Naive thymus-derived CD4-positive, alpha-beta T cell (primary cell): ENCODE data around the gene ZSWIM6. TPM values are rescaled to one million over a fixed set of nuclear protein-coding genes. Genes with fewer than 3 reads are reported as not detected.

Experiments used
- ATAC-seq: fragments of 150-1000 bp; cut with Tn5 transposase; 2 replicates; pipeline ENCODE4 v1.10.0; 2021; ENCODE audit warnings: mild to moderate bottlenecking, moderate library complexity
- CTCF ChIA-PET: fragments of 350-600 bp; sonication (Branson Sonifier 250); formaldehyde crosslinking; loops from one replicate; lab custom pipeline; 2021; ENCODE audit warnings: antibody characterized with exemption; lab: Charles Lee
- POLR2A ChIA-PET: fragments of 350-600 bp; sonication (Branson Sonifier 250); formaldehyde crosslinking; loops from one replicate; lab custom pipeline; 2021; ENCODE audit warnings: antibody characterized with exemption, inconsistent platforms; lab: Charles Lee
- DNase-seq, 9 donors: peaks; one replicate each; pipeline versions ENCODE4 v3.0.0 to v3.0.0-alpha.2; 2020 to 2022; ENCODE audit warnings: mixed read lengths in 1 of 9
- H3K27ac ChIP-seq: one replicate; pipeline ENCODE4 v1.7.0; 2013; ENCODE audit warnings: mild to moderate bottlenecking, low read depth, low read length, moderate library complexity
- H3K27me3 ChIP-seq, 2 donors: one replicate each; pipeline ENCODE4 v1.7.0; 2013; ENCODE audit warnings: low read length in 2 of 2, mild to moderate bottlenecking in 2 of 2, moderate library complexity in 2 of 2; ENCODE audit not compliant: control insufficient read depth in 2 of 2, insufficient read depth in 2 of 2
- H3K36me3 ChIP-seq, 3 experiments: 1 replicate in 2 of 3; 2 replicates in 1 of 3; pipeline ENCODE4 v1.7.0; 2013; ENCODE audit warnings: low read length in 3 of 3, mild to moderate bottlenecking in 3 of 3, moderate library complexity in 1 of 3; ENCODE audit not compliant: insufficient read depth in 3 of 3, control insufficient read depth in 2 of 3
- H3K4me1 ChIP-seq, 2 donors: one replicate each; pipeline ENCODE4 v1.7.0; 2013; ENCODE audit warnings: low read length in 2 of 2, mild to moderate bottlenecking in 2 of 2, moderate library complexity in 1 of 2; ENCODE audit not compliant: control insufficient read depth in 2 of 2, insufficient read depth in 2 of 2
- H3K4me3 ChIP-seq: 2 replicates; pipeline ENCODE4 v1.7.0; 2013; ENCODE audit warnings: mild to moderate bottlenecking, low read length
- H3K9me3 ChIP-seq, 3 experiments: 1 replicate in 2 of 3; 2 replicates in 1 of 3; pipeline ENCODE4 v1.7.0; 2013; ENCODE audit warnings: low read length in 3 of 3; ENCODE audit not compliant: control insufficient read depth in 2 of 3
- H3K27ac Mint-ChIP-seq, 9 donors: one replicate each; pipeline ENCODE4 v1.8.0; 2020 to 2022; ENCODE audit warnings: mixed read lengths in 9 of 9, mild to moderate bottlenecking in 8 of 9, moderate library complexity in 5 of 9, inconsistent platforms in 2 of 9
- H3K27me3 Mint-ChIP-seq, 5 donors: one replicate each; pipeline ENCODE4 v1.8.0; 2021 to 2022; ENCODE audit warnings: mixed read lengths in 5 of 5, mild to moderate bottlenecking in 1 of 5
- H3K36me3 Mint-ChIP-seq, 5 donors: one replicate each; pipeline ENCODE4 v1.8.0; 2020 to 2022; ENCODE audit warnings: mixed read lengths in 5 of 5, mild to moderate bottlenecking in 3 of 5, inconsistent platforms in 1 of 5
- H3K4me1 Mint-ChIP-seq, 7 donors: one replicate each; pipeline ENCODE4 v1.8.0; 2020 to 2022; ENCODE audit warnings: mixed read lengths in 7 of 7, mild to moderate bottlenecking in 3 of 7, inconsistent platforms in 1 of 7
- H3K4me3 Mint-ChIP-seq, 10 donors: one replicate each; pipeline ENCODE4 v1.8.0; 2020 to 2022; ENCODE audit warnings: mild to moderate bottlenecking in 10 of 10, mixed read lengths in 10 of 10, moderate library complexity in 6 of 10, inconsistent platforms in 2 of 10
- H3K9me3 Mint-ChIP-seq, 11 donors: one replicate each; pipeline ENCODE4 v1.8.0; 2020 to 2022; ENCODE audit warnings: mixed read lengths in 11 of 11, mild to moderate bottlenecking in 4 of 11, inconsistent platforms in 1 of 11, moderate library complexity in 1 of 11
- intact Hi-C, 2 donors: fragments of 100-400 bp; cut with micrococcal nuclease; formaldehyde crosslinking; loops; one replicate each; pipeline ENCODE4 v1.15.1; 2023
- polyA plus RNA-seq, 2 donors: library from polyadenylated mRNA; unstranded; fragments of 300-500 nt; fragmentation: Illumina TruSeq; gene quantifications; one replicate each; pipeline ENCODE4 v1.2.3, GENCODE V29; 2021
- total RNA-seq, 6 experiments: library from RNA in 5 of 6; stranded (reverse) in 5 of 6; gene quantifications; 1 replicate in 5 of 6; 2 replicates in 1 of 6; pipeline ENCODE4 v1.2.3 and lab custom pipeline; 2021 to 2026

ZSWIM6 gene
- total and polyA plus RNA-seq, 7 experiments from 2014 or later: 0.29 to 18.5 (median 8.2) TPM

GRCh38 chr5:61536922-61537321 lies 204.9 kb downstream of the ZSWIM6 start:
- Mint-ChIP-seq H3K4me1 (peaks cover 0 to 17% (median 10%) of the 10 kb centered on the region in 7 donors), H3K4me3 (no peak overlapping the region), H3K36me3 (peaks cover 33 to 72% (median 66%) of the 10 kb centered on the region in 5 donors), H3K9me3 (peaks cover 3 to 30% (median 8%) of the 10 kb centered on the region in 11 donors), H3K27me3 (no peaks in the 10 kb centered on the region), H3K27ac (no peak overlapping the region)
- ChIA-PET POLR2A (no interaction called here), CTCF (no interaction called here)
- H3K27me3 ChIP-seq: no peaks in the 10 kb centered on the region
- peaks cover 0 to 40% (median 10%) of the 10 kb centered on the region in 3 experiments for H3K36me3 ChIP-seq
- no peak overlapping the region for H3K27ac ChIP-seq
- ATAC-seq: no peak
- H3K9me3 ChIP-seq: peaks cover 0 to 4% (median 0%) of the 10 kb centered on the region in 3 experiments
- intact Hi-C loops: no loop called here
- no peak overlapping the region for H3K4me3 ChIP-seq
- H3K4me1 ChIP-seq: peaks cover 0 to 9% of the 10 kb centered on the region in 2 donors
- DNase-seq: no peak

- H3K36me3 Mint-ChIP-seq: peaks cover 33 to 74% (median 69%) of the 10 kb centered on the region in 5 donors
- Histone ChIP-seq H3K27me3 (no peaks in the 10 kb centered on the region), H3K27ac (no peak overlapping the region), H3K4me1 (peaks cover 0 to 9% of the 10 kb centered on the region in 2 donors), H3K9me3 (peaks cover 0 to 5% (median 0%) of the 10 kb centered on the region in 3 experiments), H3K36me3 (peaks cover 6 to 59% (median 14%) of the 10 kb centered on the region in 3 experiments), H3K4me3 (no peak overlapping the region)
- no peak for DNase-seq
- POLR2A ChIA-PET: no interaction called here
- intact Hi-C loops: no loop called here
- H3K27me3 Mint-ChIP-seq: no peaks in the 10 kb centered on the region
- peaks cover 0 to 28% (median 7%) of the 10 kb centered on the region in 11 donors for H3K9me3 Mint-ChIP-seq
- ATAC-seq: no peak
- no peak overlapping the region for H3K27ac Mint-ChIP-seq
- no peak overlapping the region for H3K4me3 Mint-ChIP-seq
- CTCF ChIA-PET: no interaction called here
- peaks cover 0 to 12% (median 5%) of the 10 kb centered on the region in 7 donors for H3K4me1 Mint-ChIP-seq
Observed at GRCh38 chr5:61538722-61539501, 206.9 kb downstream of the ZSWIM6 start.

DNA sequence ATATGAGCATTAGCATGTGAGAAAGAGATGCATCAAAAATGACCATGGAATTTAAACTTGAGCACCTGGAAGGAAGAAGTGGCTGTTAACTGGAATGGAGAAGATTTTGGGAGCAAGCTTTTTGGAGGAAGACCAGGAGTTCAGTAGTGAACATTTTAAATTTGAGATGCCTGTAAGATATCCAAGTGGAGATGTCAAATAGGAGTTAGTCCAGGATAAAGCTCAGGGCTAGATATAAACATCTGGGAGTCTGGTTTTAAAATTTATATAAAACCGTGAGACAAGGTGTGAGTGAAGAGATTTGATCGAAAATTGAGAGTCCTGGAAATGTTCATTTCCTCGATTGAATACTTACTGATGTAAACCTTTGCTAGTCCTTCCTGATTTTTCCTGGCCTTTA lies 217.5 kb downstream of the ZSWIM6 start:
- ChIA-PET POLR2A (no interaction called here), CTCF (no interaction called here)
- intact Hi-C loops: no loop called here
- H3K4me1 Mint-ChIP-seq: no peaks in the 10 kb centered on the region
- peaks cover 0 to 14% (median 7%) of the 10 kb centered on the region in 5 donors for H3K36me3 Mint-ChIP-seq
- no peaks in the 10 kb centered on the region for H3K27me3 ChIP-seq
- H3K27ac ChIP-seq: no peak overlapping the region
- H3K9me3 Mint-ChIP-seq: peaks cover 0 to 2% (median 0%) of the 10 kb centered on the region in 11 donors
- DNase-seq: no peak
- no peak for ATAC-seq
- H3K27ac Mint-ChIP-seq: no peak overlapping the region
- no peak overlapping the region for H3K4me3 ChIP-seq
- H3K9me3 ChIP-seq: no peaks in the 10 kb centered on the region
- no peak overlapping the region for H3K4me3 Mint-ChIP-seq
- H3K27me3 Mint-ChIP-seq: no peaks in the 10 kb centered on the region
- no peaks in the 10 kb centered on the region for H3K36me3 ChIP-seq
- no peaks in the 10 kb centered on the region for H3K4me1 ChIP-seq

DNA sequence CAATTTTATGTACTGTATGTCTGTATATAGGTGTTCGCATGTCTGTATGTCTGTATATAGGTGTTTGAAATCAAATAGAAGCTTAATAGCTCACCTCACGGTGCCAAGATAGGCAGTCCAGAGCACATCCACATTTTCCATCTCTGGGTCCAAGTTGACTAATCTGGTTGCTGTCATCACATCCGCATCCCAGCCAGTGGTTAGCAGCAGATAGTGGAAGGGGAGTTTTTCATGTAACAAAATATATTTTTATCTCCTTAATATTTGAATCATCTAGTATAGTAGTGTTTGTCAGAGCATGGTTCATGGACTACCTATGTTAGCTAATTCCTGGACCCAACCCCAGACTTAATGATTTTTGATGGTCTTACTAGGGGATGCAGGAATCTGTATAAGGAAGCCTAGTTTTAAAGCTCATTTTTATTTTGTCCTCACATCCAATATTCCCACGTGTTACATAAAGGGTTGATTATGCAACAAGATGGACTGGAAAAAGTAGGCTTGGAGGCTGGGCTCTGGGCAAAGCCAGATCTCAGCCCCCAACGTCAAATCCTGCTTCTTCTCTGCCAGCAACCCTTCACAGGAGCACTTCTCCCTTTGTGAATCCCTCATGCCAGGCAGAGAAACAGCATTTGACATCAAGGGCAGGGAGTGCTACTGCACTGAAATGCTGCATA lies 219.7 kb downstream of the ZSWIM6 start:
- Mint-ChIP-seq H3K36me3 (peaks cover 0 to 6% (median 1%) of the 10 kb centered on the region in 5 donors), H3K9me3 (peaks cover 0 to under 1% (median 0%) of the 10 kb centered on the region in 11 donors), H3K4me1 (no peaks in the 10 kb centered on the region), H3K27me3 (peaks cover 0 to 7% (median 0%) of the 10 kb centered on the region in 5 donors), H3K4me3 (no peak overlapping the region), H3K27ac (no peak overlapping the region)
- ATAC-seq (no peak), DNase-seq (no peak)
- CTCF ChIA-PET: no interaction called here
- no peaks in the 10 kb centered on the region for H3K9me3 ChIP-seq
- H3K4me3 ChIP-seq: no peak overlapping the region
- H3K36me3 ChIP-seq: no peaks in the 10 kb centered on the region
- H3K27me3 ChIP-seq: no peaks in the 10 kb centered on the region
- H3K27ac ChIP-seq: no peak overlapping the region
- H3K4me1 ChIP-seq: no peaks in the 10 kb centered on the region
- intact Hi-C loops: no loop called here
- POLR2A ChIA-PET: no interaction called here

DNA sequence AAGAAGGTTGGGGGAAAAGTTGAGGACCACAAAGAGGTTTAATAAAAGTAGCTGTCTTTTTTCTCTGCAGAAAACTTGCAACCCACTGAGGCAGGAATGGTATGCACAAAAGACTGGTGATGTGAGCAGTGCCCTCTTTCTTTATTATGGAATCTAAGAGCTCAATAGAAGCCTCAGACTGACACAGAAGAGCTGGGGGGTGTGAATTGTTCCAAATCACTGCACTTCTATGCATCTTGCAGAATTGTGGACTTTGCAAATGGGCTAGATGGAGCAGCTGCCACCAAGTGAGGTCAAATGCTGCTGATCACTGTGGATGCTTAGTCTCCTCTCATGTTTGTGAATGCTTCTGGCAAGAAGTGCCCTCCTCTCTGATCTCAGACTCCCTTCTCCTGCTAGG lies 227.1 kb downstream of the ZSWIM6 start:
- ATAC-seq (no peak), DNase-seq (no peak)
- Mint-ChIP-seq H3K27ac (no peak overlapping the region), H3K4me1 (no peaks in the 10 kb centered on the region), H3K36me3 (peaks cover 0 to 4% (median 0%) of the 10 kb centered on the region in 5 donors), H3K9me3 (peaks cover 0 to 5% (median 0%) of the 10 kb centered on the region in 11 donors), H3K27me3 (peaks cover 0 to 7% (median 0%) of the 10 kb centered on the region in 5 donors), H3K4me3 (no peak overlapping the region)
- intact Hi-C loops: no loop called here
- Histone ChIP-seq H3K4me3 (no peak overlapping the region), H3K27ac (no peak overlapping the region), H3K9me3 (no peaks in the 10 kb centered on the region), H3K36me3 (no peaks in the 10 kb centered on the region), H3K4me1 (no peaks in the 10 kb centered on the region), H3K27me3 (no peaks in the 10 kb centered on the region)
- ChIA-PET POLR2A (no interaction called here), CTCF (interaction anchor here (1.0 kb wide), 1 partner anchor 19 kb away, joined by 6 read pairs; no protein-coding TSS in a partner anchor)

DNA sequence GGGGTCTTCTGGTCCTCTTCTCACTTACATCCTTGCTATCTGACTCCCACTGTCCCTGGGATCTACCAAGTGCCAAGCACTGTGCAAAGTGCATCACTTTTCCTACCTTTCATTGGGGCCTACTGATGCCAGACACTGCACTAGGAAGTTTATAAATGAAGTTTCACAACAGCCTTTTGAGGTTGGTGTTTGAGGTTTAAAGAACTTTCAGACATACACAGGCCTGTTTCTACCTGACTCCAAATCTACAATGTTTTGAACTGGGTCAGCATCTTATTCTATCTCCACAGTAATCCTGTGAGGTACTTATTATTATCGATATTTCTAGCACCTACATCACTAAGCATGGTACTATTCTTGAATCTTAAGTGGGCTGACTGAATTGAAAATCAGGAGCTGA lies 227.7 kb downstream of the ZSWIM6 start:
- H3K27ac Mint-ChIP-seq: no peak overlapping the region
- H3K9me3 ChIP-seq: no peaks in the 10 kb centered on the region
- DNase-seq: no peak
- H3K27me3 Mint-ChIP-seq: peaks cover 0 to 7% (median 0%) of the 10 kb centered on the region in 5 donors
- no peak for ATAC-seq
- H3K4me3 ChIP-seq: no peak overlapping the region
- intact Hi-C loops: no loop called here
- H3K9me3 Mint-ChIP-seq: peaks cover 0 to 5% (median 0%) of the 10 kb centered on the region in 11 donors
- H3K36me3 ChIP-seq: no peaks in the 10 kb centered on the region
- H3K27ac ChIP-seq: no peak overlapping the region
- ChIA-PET POLR2A (no interaction called here), CTCF (no interaction called here)
- no peak overlapping the region for H3K4me3 Mint-ChIP-seq
- H3K36me3 Mint-ChIP-seq: peaks cover 0 to 4% (median 0%) of the 10 kb centered on the region in 5 donors
- H3K27me3 ChIP-seq: no peaks in the 10 kb centered on the region
- H3K4me1 ChIP-seq: no peaks in the 10 kb centered on the region
- H3K4me1 Mint-ChIP-seq: no peaks in the 10 kb centered on the region
